Loucy (cell line): Measurements from ENCODE around the gene MLKL.

Experiments used
- EZH2phosphoT487 ChIP-seq: fragments of 200-600 bp; IDR thresholded peaks from 2 replicates; pipeline ENCODE4 v1.6.1; 2018; ENCODE audit warnings: antibody characterized with exemption, mild to moderate bottlenecking, moderate library complexity, borderline replicate concordance
- TF ChIP-seq, protein P1 (sequence below): fragments of 200-600 bp; sonication (generic); conservative IDR thresholded peaks from 2 replicates; pipeline ENCODE4 v1.5.1; 2014; ENCODE audit warnings: mild to moderate bottlenecking, antibody characterized with exemption, low read length

DNA sequence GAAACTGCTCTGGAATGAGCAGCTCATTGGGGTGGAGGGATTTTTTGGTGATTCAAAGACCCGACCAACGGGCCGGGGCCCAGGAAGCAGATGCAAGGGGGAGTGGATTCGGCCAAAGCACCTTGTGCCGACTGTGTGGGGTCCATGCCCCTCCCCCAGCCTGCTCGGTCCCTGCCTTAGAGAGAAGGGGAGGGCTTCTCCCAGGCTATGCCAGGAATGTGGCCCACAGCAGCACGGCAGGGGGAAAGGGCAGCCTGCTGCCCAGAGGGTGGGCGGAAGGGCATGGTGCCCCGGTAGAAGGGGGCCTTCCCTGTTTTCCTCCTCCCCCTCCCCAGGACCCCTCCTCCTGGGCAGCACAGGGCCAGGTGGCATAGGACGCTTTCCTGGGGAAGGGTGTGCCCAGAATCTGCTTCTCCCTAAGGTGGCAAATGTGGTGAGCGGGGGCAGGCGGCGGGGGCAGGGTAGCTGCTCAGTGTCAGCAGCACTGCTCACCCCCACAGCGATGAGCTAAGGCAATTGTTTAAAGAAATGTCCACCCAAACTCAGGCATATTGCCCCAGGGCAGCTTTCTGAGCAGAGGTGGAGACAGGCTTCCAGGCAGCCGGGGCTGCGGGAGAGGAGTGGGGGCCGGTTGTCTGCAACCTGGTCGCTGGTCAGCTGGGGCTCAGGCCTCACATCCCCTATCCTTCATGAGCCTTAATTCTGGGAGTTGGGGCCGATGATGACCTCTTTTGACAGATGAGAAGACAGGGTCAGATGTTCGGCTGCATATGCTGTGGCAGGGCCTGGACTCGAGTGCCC is 33.9 kb upstream of the MLKL start:
- TF ChIP-seq, protein P1, sequence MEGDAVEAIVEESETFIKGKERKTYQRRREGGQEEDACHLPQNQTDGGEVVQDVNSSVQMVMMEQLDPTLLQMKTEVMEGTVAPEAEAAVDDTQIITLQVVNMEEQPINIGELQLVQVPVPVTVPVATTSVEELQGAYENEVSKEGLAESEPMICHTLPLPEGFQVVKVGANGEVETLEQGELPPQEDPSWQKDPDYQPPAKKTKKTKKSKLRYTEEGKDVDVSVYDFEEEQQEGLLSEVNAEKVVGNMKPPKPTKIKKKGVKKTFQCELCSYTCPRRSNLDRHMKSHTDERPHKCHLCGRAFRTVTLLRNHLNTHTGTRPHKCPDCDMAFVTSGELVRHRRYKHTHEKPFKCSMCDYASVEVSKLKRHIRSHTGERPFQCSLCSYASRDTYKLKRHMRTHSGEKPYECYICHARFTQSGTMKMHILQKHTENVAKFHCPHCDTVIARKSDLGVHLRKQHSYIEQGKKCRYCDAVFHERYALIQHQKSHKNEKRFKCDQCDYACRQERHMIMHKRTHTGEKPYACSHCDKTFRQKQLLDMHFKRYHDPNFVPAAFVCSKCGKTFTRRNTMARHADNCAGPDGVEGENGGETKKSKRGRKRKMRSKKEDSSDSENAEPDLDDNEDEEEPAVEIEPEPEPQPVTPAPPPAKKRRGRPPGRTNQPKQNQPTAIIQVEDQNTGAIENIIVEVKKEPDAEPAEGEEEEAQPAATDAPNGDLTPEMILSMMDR = no peak
- TF ChIP-seq EZH2phosphoT487 = no peak
